GM18505 (cell line): ENCODE measurements around the gene ZBTB34.

Experiments used
- ATAC-seq: cut with Tn5 transposase; IDR thresholded peaks from one replicate; pipeline ENCODE4 v1.9.1; 2021; ENCODE audit not compliant: unreplicated experiment
- POLR2A ChIP-seq: IDR thresholded peaks from 4 replicates; pipeline ENCODE4 v1.6.1; 2011; ENCODE audit warnings: borderline replicate concordance; ENCODE audit not compliant: insufficient read depth, insufficient read length; ENCODE audit errors: extremely low read depth

The ZBTB34 gene

DNA sequence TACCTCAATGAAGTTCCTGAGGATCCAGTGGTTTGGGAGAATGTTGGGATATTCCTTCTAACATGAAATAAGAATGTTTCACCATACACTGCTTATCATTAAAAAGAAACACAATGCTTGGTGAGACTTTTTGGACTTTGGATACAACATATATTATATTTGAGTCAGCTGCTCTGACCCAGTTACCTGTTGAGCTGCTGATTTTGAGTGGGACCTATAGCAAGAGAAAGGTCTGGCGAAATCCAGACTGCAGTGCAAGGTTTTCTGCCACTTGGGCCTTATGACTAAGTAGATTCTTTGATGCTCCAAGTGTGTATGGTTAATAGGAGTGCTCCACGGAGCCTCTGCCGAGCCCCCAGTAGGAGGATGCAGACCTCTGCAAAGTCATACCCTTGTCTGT lies 44.1 kb downstream of the ZBTB34 start:
- no peak for TF ChIP-seq POLR2A
- no peak for ATAC-seq

GRCh38 chr9:126906091-126906490 lies 45.7 kb downstream of the ZBTB34 start:
- ATAC-seq: no peak
- no peak for TF ChIP-seq POLR2A

GRCh38 chr9:126907058-126907457 lies 46.6 kb downstream of the ZBTB34 start:
- ATAC-seq: no peak
- TF ChIP-seq POLR2A: no peak

DNA sequence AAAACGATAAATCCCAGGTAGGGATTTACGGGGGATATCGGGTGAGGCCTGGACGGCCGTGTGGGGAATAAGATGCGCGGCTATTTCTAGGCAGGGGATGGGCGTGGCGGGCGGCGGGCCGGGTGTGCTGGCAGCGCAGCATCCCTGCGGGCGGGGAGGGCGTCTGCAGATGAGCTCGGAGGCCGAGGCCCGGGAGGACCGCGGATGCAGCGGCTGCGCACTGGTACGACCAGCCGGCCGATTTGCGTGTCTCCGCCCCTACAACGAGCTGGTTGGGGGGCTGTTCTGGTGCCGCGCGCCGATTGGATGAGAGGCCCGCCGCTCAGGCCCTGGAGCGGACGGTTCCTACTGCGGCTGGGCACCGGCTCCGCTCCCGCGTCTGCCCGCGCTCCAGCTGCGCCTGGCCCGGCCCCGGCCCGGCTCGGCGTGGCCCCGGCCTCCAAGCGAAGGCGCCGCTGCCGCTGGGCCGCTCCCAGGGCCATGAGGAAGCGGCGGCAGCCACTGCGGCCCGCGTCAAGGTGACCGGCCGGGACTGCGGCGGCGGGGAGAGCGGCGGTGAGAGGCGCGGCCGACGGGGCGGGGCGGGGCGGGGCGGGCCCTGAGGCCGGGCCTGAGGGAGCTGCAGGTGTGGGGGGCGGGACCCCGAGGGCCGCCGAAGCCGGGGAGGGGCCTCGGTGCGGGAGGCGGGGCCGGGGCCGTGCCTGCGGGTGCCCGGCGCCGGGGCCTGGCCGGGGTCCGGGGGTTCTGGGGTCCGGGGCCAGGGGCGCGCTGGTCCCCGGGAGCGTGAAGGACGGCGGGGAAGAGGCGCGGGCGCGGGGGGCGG lies 54.2 kb downstream of the ZBTB34 start, which contains the start of gene RALGPS1:
Gene RALGPS1, plus strand, starts transcription at position 325 of the 823 bp plus-strand sequence. CDS start 47,508 bp downstream, outside the sequence.
- peak; percentile 96 for ATAC-seq

DNA sequence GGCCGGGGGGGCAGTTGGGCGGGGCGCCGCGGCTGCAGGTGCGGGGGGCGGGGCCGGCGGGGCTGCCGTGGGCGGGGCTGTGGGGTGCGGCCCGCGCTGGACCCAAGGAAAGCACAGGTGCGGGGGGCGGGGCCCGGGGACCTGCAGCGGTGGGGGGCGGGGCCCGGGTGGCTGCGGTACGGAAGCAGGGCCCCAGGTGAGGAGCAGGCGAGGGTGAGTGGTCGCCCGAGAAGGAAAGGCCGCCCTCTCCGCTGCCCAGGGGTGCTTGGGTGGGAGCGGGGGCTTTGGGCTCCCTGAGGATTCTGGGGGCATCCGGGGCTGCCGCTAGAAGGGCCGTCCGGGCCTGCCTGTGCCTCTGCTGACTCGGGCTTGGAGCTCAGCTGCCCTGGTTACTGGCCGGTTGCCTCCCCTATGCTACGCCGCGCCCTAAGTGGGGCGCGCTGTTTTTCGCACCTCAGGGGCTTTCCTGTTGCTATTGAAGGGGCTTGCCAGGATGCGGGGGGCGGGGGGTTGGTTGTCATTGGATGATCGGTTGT lies 54.9 kb downstream of the ZBTB34 start:
- peak; percentile 1 for ATAC-seq
- TF ChIP-seq POLR2A: no peak

More for the DNA sequence above, 54.2 kb downstream of the ZBTB34 start, which contains the start of gene RALGPS1:
- peak; percentile 51 for TF ChIP-seq POLR2A

- no peak for ATAC-seq
Observed at GRCh38 chr9:126915846-126916543, 55.6 kb downstream of the ZBTB34 start.

DNA sequence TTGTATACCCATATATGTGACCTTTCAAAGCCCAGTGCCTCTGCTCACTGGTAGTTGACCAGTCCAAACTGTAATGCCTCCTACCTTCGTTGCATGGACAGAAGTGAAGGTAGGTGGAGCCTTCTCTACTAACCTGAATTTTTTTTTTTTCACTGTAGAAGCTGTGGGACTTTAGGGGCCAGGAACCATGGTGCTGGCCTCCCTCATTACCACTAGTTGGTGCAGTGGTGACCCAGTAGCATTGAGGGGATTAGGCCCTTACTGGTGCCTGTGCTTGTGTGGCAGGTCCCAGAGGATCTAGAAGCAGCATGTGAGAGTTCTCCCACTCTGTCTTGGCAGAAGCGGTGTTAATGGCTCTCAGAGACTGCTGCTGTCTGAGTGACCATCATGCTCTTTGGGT lies 56.5 kb downstream of the ZBTB34 start:
- ATAC-seq: no peak
- TF ChIP-seq POLR2A: no peak

More at GRCh38 chr9:126915846-126916543, 55.6 kb downstream of the ZBTB34 start:
- TF ChIP-seq POLR2A: no peak

DNA sequence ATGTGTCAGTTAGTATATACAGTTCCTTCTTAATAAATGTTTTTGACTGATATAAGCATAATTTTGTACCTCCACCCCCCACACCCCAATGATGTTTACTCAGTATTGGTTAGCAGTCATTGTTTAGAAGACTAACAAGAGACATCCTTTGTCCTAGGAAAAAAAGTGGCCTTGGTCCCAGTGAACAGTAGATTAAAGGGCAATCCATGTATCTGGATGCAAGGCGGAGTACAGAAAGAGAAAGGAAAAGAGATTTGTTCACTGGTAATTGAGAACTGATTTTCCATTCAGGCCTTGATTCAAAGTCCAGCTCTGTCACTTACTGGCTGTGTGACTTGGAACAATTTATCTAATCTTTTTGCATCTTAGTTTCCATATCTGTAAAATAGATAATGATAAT lies 58.8 kb downstream of the ZBTB34 start:
- ATAC-seq: no peak

GRCh38 chr9:126925876-126926275 lies 65.4 kb downstream of the ZBTB34 start:
- TF ChIP-seq POLR2A: no peak
- ATAC-seq: no peak

More for the DNA sequence above, 58.8 kb downstream of the ZBTB34 start:
- TF ChIP-seq POLR2A: no peak

- TF ChIP-seq POLR2A: no peak
- ATAC-seq: no peak
Observed at GRCh38 chr9:126926364-126926763, 65.9 kb downstream of the ZBTB34 start.

DNA sequence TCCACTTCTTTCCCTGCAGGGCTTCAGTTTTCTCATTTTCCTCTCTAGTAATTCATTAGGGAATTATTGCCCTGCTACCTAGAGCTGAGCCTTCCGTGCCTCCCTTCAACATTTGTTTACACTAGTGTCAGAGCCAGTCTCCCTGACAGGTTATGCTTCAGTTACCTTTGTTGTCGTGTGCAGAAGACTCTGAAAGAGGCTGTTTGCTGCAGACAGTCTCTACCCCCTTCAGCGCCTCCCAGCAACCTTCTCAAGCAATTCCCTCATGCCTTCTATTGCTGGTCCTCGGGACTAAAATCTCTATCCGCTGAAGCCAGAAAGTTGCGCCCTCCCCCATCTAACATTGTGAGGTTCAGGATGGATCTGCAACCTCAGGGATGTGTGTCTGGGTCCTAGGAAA lies 67.0 kb downstream of the ZBTB34 start:
- ATAC-seq: no peak
- no peak for TF ChIP-seq POLR2A

DNA sequence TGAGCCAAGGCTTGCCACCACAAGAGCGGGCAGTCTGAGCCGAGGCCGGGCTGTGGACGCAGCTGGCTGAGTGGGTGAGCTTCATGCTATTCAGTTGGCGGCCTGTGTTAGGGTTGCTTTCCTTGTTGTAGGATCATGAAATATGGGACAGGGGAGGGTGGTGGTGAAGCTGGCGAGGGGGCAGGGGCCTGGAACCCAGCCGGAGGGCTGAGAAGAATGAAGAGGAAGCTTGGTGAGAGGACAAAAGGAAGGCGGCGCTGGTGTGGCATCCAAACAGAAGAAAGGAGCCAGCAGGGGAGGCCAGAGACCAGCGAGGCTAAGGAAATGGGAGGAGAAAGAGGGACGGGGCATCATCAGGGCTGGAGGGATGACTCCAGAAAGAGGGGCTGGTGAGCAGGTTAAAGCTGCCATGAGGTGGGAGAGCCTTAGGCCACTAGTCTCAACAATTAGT lies 72.5 kb downstream of the ZBTB34 start:
- no peak for TF ChIP-seq POLR2A
- no peak for ATAC-seq

DNA sequence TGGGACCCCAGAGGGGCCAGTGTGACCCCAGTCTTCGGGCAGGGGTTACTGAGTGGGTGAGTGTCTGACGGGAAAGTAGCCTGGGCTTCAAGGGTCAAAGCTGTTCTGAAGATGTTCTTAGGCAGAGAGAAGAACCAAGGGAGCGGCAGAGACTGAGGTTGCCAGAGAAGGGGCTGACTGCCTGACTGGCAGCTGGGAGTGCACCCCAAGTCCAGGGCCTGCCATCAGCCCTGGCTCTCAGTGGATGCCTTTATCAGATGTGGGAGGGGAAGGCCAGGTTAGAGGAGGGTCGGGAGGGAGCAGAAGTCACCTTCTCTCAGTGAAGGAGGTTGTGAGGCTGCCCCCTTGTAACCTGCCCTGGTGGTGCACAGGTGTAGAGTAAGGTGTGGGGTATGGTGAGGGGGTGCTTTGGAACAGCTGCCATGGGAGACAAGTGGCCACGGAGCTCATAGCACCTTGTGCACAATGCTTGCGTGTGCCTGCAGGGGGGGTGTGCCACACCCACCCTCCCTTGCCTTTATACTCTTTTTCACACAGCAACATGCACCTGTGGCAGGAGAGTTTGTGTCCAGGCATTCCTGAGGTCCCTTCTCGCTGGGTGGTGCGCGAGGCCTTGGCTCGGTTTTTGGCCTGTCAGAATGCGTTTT lies 73.0 kb downstream of the ZBTB34 start:
- TF ChIP-seq POLR2A: no peak
- ATAC-seq: no peak
